Panc1 (cell line): Measurements from ENCODE around the gene COL6A1. TPM values are rescaled to one million over a fixed set of nuclear protein-coding genes. Genes with fewer than 3 reads are reported as not detected.
"Not testable (repeated sequence)": the region's sequence is repeated elsewhere in the genome, so short reads cannot be mapped to it uniquely, and the experiment has no call there.

ENCODE experiments used
- ATAC-seq: fragments of 200-7000 bp; cut with Tn5 transposase; 2 replicates; pipeline ENCODE4 v1.9.1; 2020; ENCODE audit warnings: mild to moderate bottlenecking, moderate library complexity
- BruUV-seq: library from RNA; stranded (reverse); fragments of 400-500 nt; replicated peaks from 2 replicates; lab custom pipeline; 2021; lab: Mats Ljungman, UMichigan
- CTCF ChIA-PET: fragments of 300-600 bp; sonication (Branson Sonifier 250); formaldehyde crosslinking; loops from one replicate; lab custom pipeline; 2022; ENCODE audit warnings: antibody characterized with exemption; lab: Charles Lee
- POLR2A ChIA-PET: fragments of 300-600 bp; sonication (Branson Sonifier 250); formaldehyde crosslinking; loops from one replicate; lab custom pipeline; 2022; ENCODE audit warnings: antibody characterized with exemption; lab: Charles Lee
- DNase-seq: peaks from one replicate; pipeline ENCODE4 v3.0.0-alpha.2; 2010; ENCODE audit warnings: low read depth, low spot score
- H3K27ac ChIP-seq: 2 replicates; pipeline ENCODE4 v1.5.1; 2011; ENCODE audit warnings: mild to moderate bottlenecking, low read length, inconsistent platforms
- H3K27me3 ChIP-seq: fragments of 200-500 bp; sonication (Bioruptor generic); 2 replicates; pipeline ENCODE4 v1.6.0; 2014; ENCODE audit warnings: low read length, inconsistent platforms; ENCODE audit not compliant: control insufficient read depth, insufficient read depth
- H3K36me3 ChIP-seq: fragments of 200-500 bp; sonication (Bioruptor generic); 2 replicates; pipeline ENCODE4 v1.5.1; 2014; ENCODE audit warnings: inconsistent platforms, mild to moderate bottlenecking, low read length, moderate library complexity; ENCODE audit not compliant: control insufficient read depth, insufficient read depth
- H3K4me1 ChIP-seq: 2 replicates; pipeline ENCODE4 v1.5.1; 2011; ENCODE audit warnings: inconsistent platforms, mild to moderate bottlenecking, low read length, moderate library complexity; ENCODE audit not compliant: control insufficient read depth, insufficient read depth
- H3K4me3 ChIP-seq, 2 experiments: 2 replicates each; pipeline ENCODE4 v1.5.1; 2011 to 2012; ENCODE audit warnings: low read depth in 2 of 2, low read length in 2 of 2, mild to moderate bottlenecking in 2 of 2, inconsistent platforms in 1 of 2, moderate library complexity in 1 of 2
- H3K9me3 ChIP-seq: fragments of 200-500 bp; sonication (Bioruptor generic); 2 replicates; pipeline ENCODE4 v1.5.1; 2014; ENCODE audit warnings: low read depth, mild to moderate bottlenecking, inconsistent platforms, low read length, moderate library complexity; ENCODE audit not compliant: control insufficient read depth, insufficient read depth
- POLR2AphosphoS5 ChIP-seq: IDR thresholded peaks from 2 replicates; pipeline ENCODE4 v1.6.1; 2012; ENCODE audit warnings: mild to moderate bottlenecking, low read depth, low read length, moderate library complexity
- SIN3A ChIP-seq: IDR thresholded peaks from 2 replicates; pipeline ENCODE4 v1.6.1; 2012; ENCODE audit warnings: low read depth, mild to moderate bottlenecking, low read length, moderate library complexity, borderline replicate concordance; ENCODE audit not compliant: insufficient read depth
- TCF7L2 ChIP-seq: IDR thresholded peaks from 2 replicates; pipeline ENCODE4 v1.6.1; 2011; ENCODE audit warnings: mild to moderate bottlenecking, low read depth, low read length, inconsistent platforms
- in situ Hi-C: cut with HindIII; loops from 2 replicates; pipeline ENCODE4 v1.10.0; 2016; ENCODE audit warnings: low sequenced_read_pairs, low pct_unique_long_range_greater_than_20kb
- intact Hi-C: fragments of 100-400 bp; cut with micrococcal nuclease; formaldehyde crosslinking; loops from one replicate; pipeline ENCODE4 v1.10.0; 2022; ENCODE audit not compliant: unreplicated experiment
- total RNA-seq: library from RNA; stranded (reverse); gene quantifications from one replicate; pipeline ENCODE4 v1.2.1, GENCODE V29; 2021; ENCODE audit not compliant: unreplicated experiment
- TF ChIP-seq, protein P1 (sequence below): fragments of 450-650 bp; IDR thresholded peaks from 2 replicates; pipeline ENCODE4 v1.5.1; 2017; ENCODE audit warnings: mild to moderate bottlenecking
- TF ChIP-seq, protein P2 (sequence below), 2 experiments: IDR thresholded peaks; 2 replicates each; pipeline ENCODE4 v1.6.1; 2011 to 2012; ENCODE audit warnings: low read depth in 2 of 2, control low read depth in 1 of 2, low read length in 1 of 2, mild to moderate bottlenecking in 1 of 2, moderate library complexity in 1 of 2; ENCODE audit not compliant: insufficient read depth in 1 of 2

The COL6A1 gene
- total RNA-seq, 1 experiment from 2014 or later = 34.2 TPM

DNA sequence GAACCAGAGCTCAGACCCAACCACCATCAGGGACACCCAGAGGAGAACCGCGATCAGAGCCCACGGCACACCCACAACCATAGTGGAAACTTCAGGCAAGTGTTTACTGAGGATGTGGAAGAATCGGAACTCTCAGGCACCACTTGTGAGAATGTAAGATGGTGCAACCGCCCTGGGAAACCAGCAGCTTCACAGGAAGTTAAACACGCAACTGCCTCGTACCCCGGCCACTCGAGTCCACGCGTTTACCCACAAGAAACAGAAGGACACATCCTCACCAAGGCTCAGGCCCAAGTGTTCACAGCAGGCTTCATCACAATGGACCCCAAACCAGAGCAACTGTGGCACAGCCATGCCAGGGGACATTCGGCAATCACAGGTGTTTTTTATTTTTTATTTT, 64.9 kb downstream of the COL6A1 start:
- ChIA-PET CTCF (no interaction called here), POLR2A (no interaction called here)
- Histone ChIP-seq H3K36me3 (no peaks in the 10 kb centered on the region), H3K4me3 (no peak overlapping the region), H3K27me3 (no peaks in the 10 kb centered on the region), H3K4me1 (no peaks in the 10 kb centered on the region), H3K27ac (no peak overlapping the region), H3K9me3 (no peaks in the 10 kb centered on the region)
- in situ Hi-C loops (no loop called here), intact Hi-C loops (no loop called here)
- ATAC-seq (no peak), DNase-seq (no peak)
- TF ChIP-seq TCF7L2 = no peak
- TF ChIP-seq, protein P1, sequence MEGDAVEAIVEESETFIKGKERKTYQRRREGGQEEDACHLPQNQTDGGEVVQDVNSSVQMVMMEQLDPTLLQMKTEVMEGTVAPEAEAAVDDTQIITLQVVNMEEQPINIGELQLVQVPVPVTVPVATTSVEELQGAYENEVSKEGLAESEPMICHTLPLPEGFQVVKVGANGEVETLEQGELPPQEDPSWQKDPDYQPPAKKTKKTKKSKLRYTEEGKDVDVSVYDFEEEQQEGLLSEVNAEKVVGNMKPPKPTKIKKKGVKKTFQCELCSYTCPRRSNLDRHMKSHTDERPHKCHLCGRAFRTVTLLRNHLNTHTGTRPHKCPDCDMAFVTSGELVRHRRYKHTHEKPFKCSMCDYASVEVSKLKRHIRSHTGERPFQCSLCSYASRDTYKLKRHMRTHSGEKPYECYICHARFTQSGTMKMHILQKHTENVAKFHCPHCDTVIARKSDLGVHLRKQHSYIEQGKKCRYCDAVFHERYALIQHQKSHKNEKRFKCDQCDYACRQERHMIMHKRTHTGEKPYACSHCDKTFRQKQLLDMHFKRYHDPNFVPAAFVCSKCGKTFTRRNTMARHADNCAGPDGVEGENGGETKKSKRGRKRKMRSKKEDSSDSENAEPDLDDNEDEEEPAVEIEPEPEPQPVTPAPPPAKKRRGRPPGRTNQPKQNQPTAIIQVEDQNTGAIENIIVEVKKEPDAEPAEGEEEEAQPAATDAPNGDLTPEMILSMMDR = no peak
- no peak for TF ChIP-seq SIN3A
- no peak for TF ChIP-seq POLR2AphosphoS5
- TF ChIP-seq, protein P2, sequence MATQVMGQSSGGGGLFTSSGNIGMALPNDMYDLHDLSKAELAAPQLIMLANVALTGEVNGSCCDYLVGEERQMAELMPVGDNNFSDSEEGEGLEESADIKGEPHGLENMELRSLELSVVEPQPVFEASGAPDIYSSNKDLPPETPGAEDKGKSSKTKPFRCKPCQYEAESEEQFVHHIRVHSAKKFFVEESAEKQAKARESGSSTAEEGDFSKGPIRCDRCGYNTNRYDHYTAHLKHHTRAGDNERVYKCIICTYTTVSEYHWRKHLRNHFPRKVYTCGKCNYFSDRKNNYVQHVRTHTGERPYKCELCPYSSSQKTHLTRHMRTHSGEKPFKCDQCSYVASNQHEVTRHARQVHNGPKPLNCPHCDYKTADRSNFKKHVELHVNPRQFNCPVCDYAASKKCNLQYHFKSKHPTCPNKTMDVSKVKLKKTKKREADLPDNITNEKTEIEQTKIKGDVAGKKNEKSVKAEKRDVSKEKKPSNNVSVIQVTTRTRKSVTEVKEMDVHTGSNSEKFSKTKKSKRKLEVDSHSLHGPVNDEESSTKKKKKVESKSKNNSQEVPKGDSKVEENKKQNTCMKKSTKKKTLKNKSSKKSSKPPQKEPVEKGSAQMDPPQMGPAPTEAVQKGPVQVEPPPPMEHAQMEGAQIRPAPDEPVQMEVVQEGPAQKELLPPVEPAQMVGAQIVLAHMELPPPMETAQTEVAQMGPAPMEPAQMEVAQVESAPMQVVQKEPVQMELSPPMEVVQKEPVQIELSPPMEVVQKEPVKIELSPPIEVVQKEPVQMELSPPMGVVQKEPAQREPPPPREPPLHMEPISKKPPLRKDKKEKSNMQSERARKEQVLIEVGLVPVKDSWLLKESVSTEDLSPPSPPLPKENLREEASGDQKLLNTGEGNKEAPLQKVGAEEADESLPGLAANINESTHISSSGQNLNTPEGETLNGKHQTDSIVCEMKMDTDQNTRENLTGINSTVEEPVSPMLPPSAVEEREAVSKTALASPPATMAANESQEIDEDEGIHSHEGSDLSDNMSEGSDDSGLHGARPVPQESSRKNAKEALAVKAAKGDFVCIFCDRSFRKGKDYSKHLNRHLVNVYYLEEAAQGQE (IDR thresholded peaks at IDR 0.05; ENCODE audit: insufficient read depth in 1 of 2, low read depth in 2 of 2, low read length in 1 of 2) = no peak
- BruUV-seq = no TSS peak

DNA sequence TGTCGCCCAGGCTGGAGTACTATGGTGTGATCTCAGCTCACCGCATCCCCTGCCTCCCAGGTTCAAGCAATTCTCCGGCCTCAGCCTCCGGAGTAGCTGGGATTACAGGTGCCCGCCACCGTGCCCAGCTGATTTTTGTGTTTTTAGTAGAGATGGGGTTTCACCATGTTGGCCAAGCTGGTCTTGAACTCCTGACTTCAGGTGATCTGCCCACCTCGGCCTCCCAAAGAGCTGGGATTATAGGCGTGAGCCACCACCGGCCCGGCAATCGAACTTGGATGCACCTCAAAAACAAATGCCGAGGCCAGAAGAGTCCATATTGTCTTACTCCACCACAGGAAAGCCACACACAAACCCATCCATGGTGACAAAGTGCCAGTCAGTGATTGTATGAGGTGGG, 65.3 kb downstream of the COL6A1 start:
- H3K36me3 ChIP-seq, DNase-seq, H3K4me1 ChIP-seq, ATAC-seq, H3K27me3 ChIP-seq, intact Hi-C loops, H3K27ac ChIP-seq, BruUV-seq, CTCF ChIA-PET, in situ Hi-C loops, POLR2A ChIA-PET, H3K4me3 ChIP-seq, H3K9me3 ChIP-seq: not testable (repeated sequence)

DNA sequence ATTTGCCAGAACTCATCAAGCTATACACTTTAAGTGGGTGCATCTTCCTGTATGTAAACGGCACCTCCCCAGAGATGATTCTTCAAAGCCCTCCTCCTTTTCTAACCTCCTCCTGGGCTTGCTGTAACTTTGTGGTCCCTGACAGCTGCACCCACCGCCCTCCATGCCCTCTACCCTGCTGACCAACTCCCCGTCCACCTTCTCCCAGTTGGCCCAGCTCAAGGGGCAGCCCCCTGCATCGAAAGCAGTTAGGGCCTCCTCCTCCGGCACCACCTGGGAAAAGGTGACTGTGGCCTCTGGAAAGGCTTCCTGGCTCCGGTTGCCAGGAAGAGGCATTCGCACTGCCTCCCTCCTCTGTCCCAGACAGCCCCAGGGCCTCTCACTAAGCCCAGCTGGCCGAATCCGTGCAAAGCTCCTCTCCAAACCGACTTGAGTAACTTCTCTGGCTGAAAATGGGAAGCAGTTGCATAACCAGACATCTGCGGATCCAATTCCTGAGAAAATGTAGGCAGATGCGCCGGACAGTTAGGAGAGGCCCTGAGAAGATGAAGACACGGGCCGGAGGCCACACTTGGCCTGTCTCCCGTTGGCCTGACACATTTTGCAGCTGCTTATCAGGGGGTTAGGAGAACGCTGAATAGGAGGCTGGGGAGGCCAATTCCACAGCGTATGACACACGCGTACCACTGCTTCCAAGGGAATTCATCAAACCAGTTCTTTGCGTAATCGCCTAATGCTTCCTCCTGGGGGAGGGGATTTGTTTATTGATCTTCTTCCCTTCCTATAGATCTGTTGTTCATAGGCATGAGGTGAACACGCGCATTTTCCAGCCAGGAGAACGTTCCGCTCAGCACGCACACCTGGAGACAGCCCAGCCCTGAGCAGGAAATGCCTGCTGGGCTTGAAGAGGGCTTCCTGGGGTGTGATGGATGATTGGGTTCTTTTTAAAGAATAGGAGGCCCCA, 67.6 kb downstream of the COL6A1 start:
- POLR2A ChIA-PET = interaction anchor here (0.6 kb wide), 1 partner anchor 759 kb away, joined by 3 read pairs; no protein-coding TSS in a partner anchor

More for the DNA sequence above, 67.6 kb downstream of the COL6A1 start:
- CTCF ChIA-PET = interaction anchor here (0.7 kb wide), 1 partner anchor 19 kb away, joined by 4 read pairs; no protein-coding TSS in a partner anchor
- H3K4me1 ChIP-seq = no peaks in the 10 kb centered on the region
- intact Hi-C loops = no loop called here
- DNase-seq (no peak), ATAC-seq (no peak)
- no peaks in the 10 kb centered on the region for H3K36me3 ChIP-seq
- TF ChIP-seq, protein P2 (IDR thresholded peaks at IDR 0.05; ENCODE audit: insufficient read depth in 1 of 2, low read depth in 2 of 2, low read length in 1 of 2) = no peak
- TF ChIP-seq TCF7L2 (no peak), POLR2AphosphoS5 (no peak), SIN3A (no peak)
- TF ChIP-seq, protein P1 = no peak
- no TSS peak for BruUV-seq
- no peak overlapping the region for H3K27ac ChIP-seq
- H3K27me3 ChIP-seq = no peaks in the 10 kb centered on the region
- in situ Hi-C loops = no loop called here
- no peak overlapping the region for H3K4me3 ChIP-seq
- H3K9me3 ChIP-seq = no peaks in the 10 kb centered on the region
